ENCODE data around the gene SLC6A19. TPM values are rescaled to one million over a fixed set of nuclear protein-coding genes. Genes with fewer than 3 reads are reported as not detected.
A peak's percentile ranks its signal among the peaks of the same experiment; 100 is the strongest.

SLC6A19 gene
- total and polyA plus RNA-seq, 2 experiments from 2014 or later, result 0.09 to 0.32 TPM

- Histone ChIP-seq H3K27ac (no peak overlapping the region), H3K4me1 (ENCODE audit: low read depth) (no peaks in the 10 kb centered on the region), H3K36me3 (no peaks in the 10 kb centered on the region), H3K9me3 (ENCODE audit: low read depth) (no peaks in the 10 kb centered on the region), H3K27me3 (peaks cover 38% of the 10 kb centered on the region), H3K4me3 (no peak overlapping the region)
- no peak for DNase-seq (ENCODE audit: low read depth in 1 of 2, low spot score in 1 of 2)
- TF ChIP-seq CTCF (IDR thresholded peaks at IDR 0.05; ENCODE audit: low read depth, low read length), result no peak
Observed at GRCh38 chr5:1159774-1160406, 41.5 kb upstream of the SLC6A19 start.

GRCh38 chr5:1161108-1161832 lies 40.1 kb upstream of the SLC6A19 start:
- Histone ChIP-seq H3K4me3 (no peak overlapping the region), H3K27me3 (peaks cover 25% of the 10 kb centered on the region), H3K27ac (no peak overlapping the region), H3K36me3 (no peaks in the 10 kb centered on the region), H3K4me1 (ENCODE audit: low read depth) (no peaks in the 10 kb centered on the region), H3K9me3 (ENCODE audit: low read depth) (no peaks in the 10 kb centered on the region)
- no peak for TF ChIP-seq CTCF (IDR thresholded peaks at IDR 0.05; ENCODE audit: low read depth, low read length)
- DNase-seq (ENCODE audit: low read depth in 1 of 2, low spot score in 1 of 2), result peak in 1 of 2 donors; percentile 12

GRCh38 chr5:1161833-1162229 lies 39.6 kb upstream of the SLC6A19 start:
- Histone ChIP-seq H3K27me3 (peaks cover 19% of the 10 kb centered on the region), H3K36me3 (no peaks in the 10 kb centered on the region), H3K4me3 (no peak overlapping the region), H3K27ac (no peak overlapping the region), H3K4me1 (ENCODE audit: low read depth) (no peaks in the 10 kb centered on the region), H3K9me3 (ENCODE audit: low read depth) (no peaks in the 10 kb centered on the region)
- DNase-seq (ENCODE audit: low read depth in 1 of 2, low spot score in 1 of 2), result no peak
- no peak for TF ChIP-seq CTCF (IDR thresholded peaks at IDR 0.05; ENCODE audit: low read depth, low read length)

GRCh38 chr5:1162276-1162675 lies 39.1 kb upstream of the SLC6A19 start:
- DNase-seq (ENCODE audit: low read depth in 1 of 2, low spot score in 1 of 2), result no peak
- Histone ChIP-seq H3K4me3 (no peak overlapping the region), H3K27ac (no peak overlapping the region), H3K27me3 (peaks cover 15% of the 10 kb centered on the region), H3K36me3 (no peaks in the 10 kb centered on the region), H3K9me3 (ENCODE audit: low read depth) (no peaks in the 10 kb centered on the region), H3K4me1 (ENCODE audit: low read depth) (no peaks in the 10 kb centered on the region)
- TF ChIP-seq CTCF (IDR thresholded peaks at IDR 0.05; ENCODE audit: low read depth, low read length), result no peak

GRCh38 chr5:1162751-1163150 lies 38.6 kb upstream of the SLC6A19 start:
- peaks cover 11% of the 10 kb centered on the region for H3K27me3 ChIP-seq
- H3K9me3 ChIP-seq (ENCODE audit: low read depth), result no peaks in the 10 kb centered on the region
- DNase-seq (ENCODE audit: low read depth in 1 of 2, low spot score in 1 of 2), result no peak
- H3K36me3 ChIP-seq, result no peaks in the 10 kb centered on the region
- no peak overlapping the region for H3K27ac ChIP-seq
- H3K4me1 ChIP-seq (ENCODE audit: low read depth), result no peaks in the 10 kb centered on the region
- H3K4me3 ChIP-seq, result no peak overlapping the region
- no peak for TF ChIP-seq CTCF (IDR thresholded peaks at IDR 0.05; ENCODE audit: low read depth, low read length)

All from cardiac muscle cell (in vitro differentiated cells and primary cell).